Rectal smooth muscle tissue (tissue), 1 donor: ENCODE data around the gene KIF21B.

Experiments
- H3K27ac ChIP-seq: one replicate; pipeline ENCODE4 v1.7.0; 2013; ENCODE audit warnings: low read depth, low read length, inconsistent platforms
- H3K27me3 ChIP-seq: one replicate; pipeline ENCODE4 v1.7.0; 2013; ENCODE audit warnings: low read length; ENCODE audit not compliant: control insufficient read depth, insufficient read depth
- H3K36me3 ChIP-seq: one replicate; pipeline ENCODE4 v1.7.0; 2013; ENCODE audit warnings: low read length; ENCODE audit not compliant: control insufficient read depth, insufficient read depth
- H3K4me1 ChIP-seq: one replicate; pipeline ENCODE4 v1.7.0; 2013; ENCODE audit warnings: low read length; ENCODE audit not compliant: control insufficient read depth, insufficient read depth
- H3K4me3 ChIP-seq: one replicate; pipeline ENCODE4 v1.7.0; 2013; ENCODE audit warnings: low read length
- H3K9ac ChIP-seq: one replicate; pipeline ENCODE4 v1.7.0; 2013; ENCODE audit warnings: low read length

Gene KIF21B

DNA sequence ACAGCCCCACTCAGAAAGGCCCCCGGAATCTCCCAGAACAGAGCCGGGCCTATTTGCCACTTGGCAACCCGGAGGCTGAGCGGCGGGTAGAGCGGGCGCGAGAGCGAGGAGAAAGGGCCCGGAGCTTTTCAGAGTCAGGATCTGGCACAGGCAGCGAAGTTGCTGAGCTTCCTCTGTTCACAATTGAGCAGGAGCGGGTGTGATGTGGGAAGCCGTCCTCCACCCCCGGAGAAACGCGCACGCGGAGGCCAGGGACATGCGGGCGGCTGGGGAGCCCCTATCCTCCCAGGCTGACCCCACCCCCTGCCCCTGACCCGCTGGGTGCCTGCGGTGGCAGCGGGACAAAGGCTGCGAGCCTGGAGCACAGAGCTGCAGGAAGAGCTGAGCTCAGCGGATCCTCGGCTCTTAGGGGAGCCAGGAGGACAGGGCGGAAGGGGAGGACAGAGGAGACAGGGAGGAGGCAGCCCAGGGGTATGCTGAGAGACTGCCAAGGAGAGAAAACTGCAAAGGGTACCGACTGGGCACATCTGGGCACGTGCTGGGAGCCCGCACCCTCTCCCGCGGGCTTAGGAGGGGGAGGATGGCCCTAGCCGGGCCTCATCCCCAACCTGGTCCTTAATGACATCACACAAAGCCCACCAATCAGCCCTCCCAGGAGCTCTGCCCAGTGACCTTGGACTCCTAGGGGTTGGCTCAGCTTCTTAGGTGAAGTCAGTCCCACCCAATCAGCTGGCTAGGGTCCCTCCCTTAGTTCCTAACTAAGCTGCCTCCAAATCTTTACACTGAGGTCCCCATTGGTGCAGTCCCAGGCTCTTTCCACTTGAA is 9.3 kb downstream of the KIF21B start:
- no peaks in the 10 kb centered on the region for H3K4me1 ChIP-seq
- no peak overlapping the region for H3K27ac ChIP-seq
- no peaks in the 10 kb centered on the region for H3K27me3 ChIP-seq
- H3K9ac ChIP-seq, result no peak overlapping the region
- H3K4me3 ChIP-seq, result no peak overlapping the region
- H3K36me3 ChIP-seq, result no peaks in the 10 kb centered on the region

- Histone ChIP-seq H3K27me3 (no peaks in the 10 kb centered on the region), H3K4me3 (no peak overlapping the region), H3K4me1 (no peaks in the 10 kb centered on the region), H3K27ac (no peak overlapping the region), H3K36me3 (no peaks in the 10 kb centered on the region), H3K9ac (no peak overlapping the region)
Measured at GRCh38 chr1:201013031-201013485, 10.5 kb downstream of the KIF21B start.

GRCh38 chr1:201011616-201012015 is 11.9 kb downstream of the KIF21B start:
- no peaks in the 10 kb centered on the region for H3K36me3 ChIP-seq
- H3K27me3 ChIP-seq, result no peaks in the 10 kb centered on the region
- H3K9ac ChIP-seq, result no peak overlapping the region
- H3K4me1 ChIP-seq, result no peaks in the 10 kb centered on the region
- no peak overlapping the region for H3K27ac ChIP-seq
- no peak overlapping the region for H3K4me3 ChIP-seq

GRCh38 chr1:201009962-201010645 is 13.4 kb downstream of the KIF21B start:
- Histone ChIP-seq H3K4me1 (no peaks in the 10 kb centered on the region), H3K27ac (no peak overlapping the region), H3K9ac (no peak overlapping the region), H3K4me3 (no peak overlapping the region), H3K27me3 (no peaks in the 10 kb centered on the region), H3K36me3 (no peaks in the 10 kb centered on the region)

- H3K36me3 ChIP-seq, result no peaks in the 10 kb centered on the region
- no peak overlapping the region for H3K9ac ChIP-seq
- H3K4me1 ChIP-seq, result no peaks in the 10 kb centered on the region
- H3K27ac ChIP-seq, result no peak overlapping the region
- no peak overlapping the region for H3K4me3 ChIP-seq
- H3K27me3 ChIP-seq, result no peaks in the 10 kb centered on the region
Measured at GRCh38 chr1:201008666-201009360, 14.7 kb downstream of the KIF21B start.

DNA sequence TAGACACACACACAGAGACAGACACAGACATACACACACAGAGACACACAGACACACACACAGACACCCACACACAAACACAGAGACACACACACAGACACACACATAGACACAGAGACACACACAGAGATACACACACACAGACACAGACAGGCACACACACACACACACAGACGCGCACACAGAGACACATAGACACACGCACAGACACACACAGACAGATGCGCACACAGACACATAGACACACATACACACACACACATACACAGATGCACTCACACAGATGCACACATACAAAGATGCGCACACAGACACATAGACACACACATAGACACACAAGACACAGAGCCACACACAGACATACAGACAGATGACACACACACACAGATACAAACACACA is 16.0 kb downstream of the KIF21B start:
- H3K36me3 ChIP-seq, result no peaks in the 10 kb centered on the region
- H3K27ac ChIP-seq, result no peak overlapping the region
- no peaks in the 10 kb centered on the region for H3K27me3 ChIP-seq
- H3K4me3 ChIP-seq, result no peak overlapping the region
- H3K4me1 ChIP-seq, result no peaks in the 10 kb centered on the region
- no peak overlapping the region for H3K9ac ChIP-seq

- no peaks in the 10 kb centered on the region for H3K36me3 ChIP-seq
- H3K9ac ChIP-seq, result no peak overlapping the region
- H3K27me3 ChIP-seq, result no peaks in the 10 kb centered on the region
- no peaks in the 10 kb centered on the region for H3K4me1 ChIP-seq
- H3K27ac ChIP-seq, result no peak overlapping the region
- H3K4me3 ChIP-seq, result no peak overlapping the region
Measured at GRCh38 chr1:201006450-201006849, 17.1 kb downstream of the KIF21B start.

- H3K36me3 ChIP-seq, result no peaks in the 10 kb centered on the region
Measured at GRCh38 chr1:201004732-201005131, 18.8 kb downstream of the KIF21B start.

GRCh38 chr1:201004154-201004553 is 19.4 kb downstream of the KIF21B start:
- no peaks in the 10 kb centered on the region for H3K36me3 ChIP-seq
- no peak overlapping the region for H3K9ac ChIP-seq
- H3K27me3 ChIP-seq, result no peaks in the 10 kb centered on the region
- H3K27ac ChIP-seq, result no peak overlapping the region
- no peak overlapping the region for H3K4me3 ChIP-seq
- H3K4me1 ChIP-seq, result no peaks in the 10 kb centered on the region

More at GRCh38 chr1:201004732-201005131, 18.8 kb downstream of the KIF21B start:
- Histone ChIP-seq H3K4me1 (no peaks in the 10 kb centered on the region), H3K27me3 (no peaks in the 10 kb centered on the region), H3K27ac (no peak overlapping the region), H3K9ac (no peak overlapping the region), H3K4me3 (no peak overlapping the region)

GRCh38 chr1:201002510-201002909 is 21.0 kb downstream of the KIF21B start:
- H3K27me3 ChIP-seq, result no peaks in the 10 kb centered on the region
- H3K4me3 ChIP-seq, result no peak overlapping the region
- no peaks in the 10 kb centered on the region for H3K4me1 ChIP-seq
- no peak overlapping the region for H3K27ac ChIP-seq
- H3K9ac ChIP-seq, result no peak overlapping the region
- H3K36me3 ChIP-seq, result no peaks in the 10 kb centered on the region

DNA sequence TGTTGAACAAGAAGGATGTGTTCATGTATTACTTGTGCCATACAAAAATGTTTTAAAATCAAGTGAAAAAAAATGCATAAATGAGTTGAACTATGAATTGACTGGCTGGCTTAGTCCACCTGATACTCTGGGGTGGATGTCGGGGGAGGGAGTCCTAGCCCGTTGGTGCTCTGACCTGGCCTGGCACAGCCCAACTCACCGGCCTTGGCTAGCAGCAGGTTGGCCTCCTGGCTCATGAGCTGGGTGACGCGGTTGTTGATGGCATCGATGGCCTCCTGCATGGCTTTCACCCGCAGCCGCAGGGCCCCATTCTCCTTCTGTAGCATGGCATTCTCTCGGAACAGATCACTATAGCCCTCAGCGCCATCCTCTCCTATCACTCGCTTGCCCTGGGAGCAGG is 21.6 kb downstream of the KIF21B start:
- Histone ChIP-seq H3K27me3 (no peaks in the 10 kb centered on the region), H3K36me3 (no peaks in the 10 kb centered on the region), H3K9ac (no peak overlapping the region), H3K27ac (no peak overlapping the region), H3K4me3 (no peak overlapping the region), H3K4me1 (no peaks in the 10 kb centered on the region)

GRCh38 chr1:201000391-201000790 is 23.1 kb downstream of the KIF21B start:
- Histone ChIP-seq H3K27ac (no peak overlapping the region), H3K4me3 (no peak overlapping the region), H3K27me3 (no peaks in the 10 kb centered on the region), H3K36me3 (no peaks in the 10 kb centered on the region), H3K4me1 (no peaks in the 10 kb centered on the region), H3K9ac (no peak overlapping the region)
